HL-60 (cell line): ENCODE measurements around the gene MLH1.

Experiments used
- POLR2AphosphoS5 ChIP-seq: IDR thresholded peaks from 2 replicates; pipeline ENCODE4 v1.6.1; 2012; ENCODE audit warnings: low read depth
- TF ChIP-seq, protein P1 (sequence below): IDR thresholded peaks from one replicate; pipeline ENCODE4 v1.5.1; 2011; ENCODE audit warnings: low read length, control low read depth, inconsistent platforms; ENCODE audit not compliant: insufficient read depth

DNA sequence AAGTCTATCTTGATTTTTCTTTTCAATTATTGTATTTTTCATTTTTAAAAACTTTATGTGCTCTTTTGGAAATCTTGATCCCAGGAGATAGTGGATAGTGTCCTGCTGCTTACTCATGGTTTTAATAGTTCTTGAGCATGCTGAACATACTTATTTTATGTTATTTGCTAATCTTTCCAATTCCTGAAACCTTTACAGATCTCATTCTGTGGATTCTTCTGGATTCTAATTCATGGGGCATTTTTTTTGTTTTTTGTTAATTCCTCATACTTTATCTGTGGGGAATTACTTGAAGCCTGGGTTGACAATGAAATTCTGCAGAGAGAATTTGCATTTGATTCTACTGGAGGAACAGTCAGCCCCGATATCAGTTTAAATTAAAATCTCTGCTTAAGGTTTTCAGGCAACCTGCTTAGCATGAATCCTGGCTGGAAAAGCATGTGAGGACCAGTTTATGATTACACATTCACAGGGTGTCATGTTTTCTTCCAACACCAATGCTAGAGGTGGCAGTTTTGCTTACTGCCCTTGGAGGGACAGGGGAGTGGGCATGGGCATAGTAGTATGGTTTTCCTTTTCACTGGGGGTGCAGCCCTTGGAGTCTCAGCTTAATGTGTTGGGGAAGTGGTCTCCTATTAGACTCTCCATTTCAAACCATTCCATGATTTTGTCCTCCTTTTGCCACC, 46.0 kb downstream of the MLH1 start:
- TF ChIP-seq, protein P1, sequence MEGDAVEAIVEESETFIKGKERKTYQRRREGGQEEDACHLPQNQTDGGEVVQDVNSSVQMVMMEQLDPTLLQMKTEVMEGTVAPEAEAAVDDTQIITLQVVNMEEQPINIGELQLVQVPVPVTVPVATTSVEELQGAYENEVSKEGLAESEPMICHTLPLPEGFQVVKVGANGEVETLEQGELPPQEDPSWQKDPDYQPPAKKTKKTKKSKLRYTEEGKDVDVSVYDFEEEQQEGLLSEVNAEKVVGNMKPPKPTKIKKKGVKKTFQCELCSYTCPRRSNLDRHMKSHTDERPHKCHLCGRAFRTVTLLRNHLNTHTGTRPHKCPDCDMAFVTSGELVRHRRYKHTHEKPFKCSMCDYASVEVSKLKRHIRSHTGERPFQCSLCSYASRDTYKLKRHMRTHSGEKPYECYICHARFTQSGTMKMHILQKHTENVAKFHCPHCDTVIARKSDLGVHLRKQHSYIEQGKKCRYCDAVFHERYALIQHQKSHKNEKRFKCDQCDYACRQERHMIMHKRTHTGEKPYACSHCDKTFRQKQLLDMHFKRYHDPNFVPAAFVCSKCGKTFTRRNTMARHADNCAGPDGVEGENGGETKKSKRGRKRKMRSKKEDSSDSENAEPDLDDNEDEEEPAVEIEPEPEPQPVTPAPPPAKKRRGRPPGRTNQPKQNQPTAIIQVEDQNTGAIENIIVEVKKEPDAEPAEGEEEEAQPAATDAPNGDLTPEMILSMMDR: no peak
- no peak for TF ChIP-seq POLR2AphosphoS5
